Endothelial cell of umbilical vein (primary cell): ENCODE measurements around the gene CADPS. TPM values are rescaled to one million over a fixed set of nuclear protein-coding genes. Genes with fewer than 3 reads are reported as not detected.

ENCODE experiments used
- BruUV-seq: library from RNA; stranded (reverse); fragments of 400-500 nt; replicated peaks from 2 replicates; lab custom pipeline; 2021; lab: Mats Ljungman, UMichigan
- CTCF ChIA-PET: fragments of 300-600, 350-600 bp; sonication (Branson Sonifier 250); formaldehyde crosslinking; loops from one replicate; lab custom pipeline; 2021; ENCODE audit warnings: antibody characterized with exemption, inconsistent platforms; lab: Charles Lee
- POLR2A ChIA-PET: fragments of 300-600, 350-600 bp; sonication (Branson Sonifier 250); formaldehyde crosslinking; loops from one replicate; lab custom pipeline; 2021; ENCODE audit warnings: antibody characterized with exemption, inconsistent platforms; lab: Charles Lee
- DNase-seq: peaks from one replicate; pipeline ENCODE4 v3.0.0-alpha.2; 2011; ENCODE audit warnings: low read depth, low spot score
- FAIRE-seq: peaks from 2 replicates; lab custom pipeline; 2011; peaks lifted over from hg19 to GRCh38; lab: Jason Lieb, UNC
- H2AFZ ChIP-seq: 2 replicates; pipeline ENCODE4 v1.6.0; 2012; ENCODE audit warnings: low read depth, low read length, control low read depth, inconsistent platforms
- H3K27ac ChIP-seq: 2 replicates; pipeline ENCODE4 v1.5.1; 2011; ENCODE audit warnings: low read depth, mild to moderate bottlenecking, control low read depth, low read length, moderate library complexity; ENCODE audit not compliant: insufficient read depth
- H3K27me3 ChIP-seq, 2 experiments: 2 replicates each; pipeline versions ENCODE4 v1.6.0 to v1.6.1; 2011; ENCODE audit warnings: low read length in 2 of 2, mixed read lengths in 1 of 2; ENCODE audit not compliant: control insufficient read depth in 2 of 2, insufficient read depth in 2 of 2
- H3K36me3 ChIP-seq, 2 experiments: 2 replicates in 1 of 2; 3 replicates in 1 of 2; pipeline ENCODE4 v1.5.1; 2011; ENCODE audit warnings: low read length in 2 of 2, mild to moderate bottlenecking in 1 of 2, moderate library complexity in 1 of 2; ENCODE audit not compliant: control insufficient read depth in 2 of 2, insufficient read depth in 2 of 2; ENCODE audit errors: extremely low read depth in 1 of 2
- H3K4me1 ChIP-seq: 3 replicates; pipeline ENCODE4 v1.5.1; 2011; ENCODE audit warnings: mild to moderate bottlenecking, low read length; ENCODE audit not compliant: control insufficient read depth, insufficient read depth; ENCODE audit errors: extremely low read depth
- H3K4me2 ChIP-seq: 2 replicates; pipeline ENCODE4 v1.6.1; 2011; ENCODE audit warnings: low read length, control low read depth, mixed read lengths; ENCODE audit not compliant: insufficient read depth
- H3K4me3 ChIP-seq, 3 experiments: fragments of 200-600 bp in 1 of 3; sonication (generic), shearing (Covaris generic) in 1 of 3; replicated peaks in 1 of 3; 2 replicates each; pipeline ENCODE4 v1.5.1; 2011 to 2016; ENCODE audit warnings: control low read depth in 3 of 3, low read length in 3 of 3, mild to moderate bottlenecking in 2 of 3, inconsistent platforms in 1 of 3, low read depth in 1 of 3, moderate library complexity in 1 of 3; ENCODE audit not compliant: insufficient read depth in 1 of 3
- H3K79me2 ChIP-seq: 2 replicates; pipeline ENCODE4 v1.6.0; 2012; ENCODE audit warnings: low read length, inconsistent platforms; ENCODE audit not compliant: control insufficient read depth, insufficient read depth
- H3K9ac ChIP-seq: replicated peaks from 2 replicates; pipeline ENCODE3; 2011; ENCODE audit warnings: low read length, control low read depth; ENCODE audit not compliant: insufficient read depth; ENCODE audit errors: extremely low read depth
- H3K9me1 ChIP-seq: replicated peaks from 3 replicates; pipeline ENCODE4 v1.6.0; 2011; ENCODE audit warnings: mild to moderate bottlenecking, low read length; ENCODE audit not compliant: control insufficient read depth, insufficient read depth; ENCODE audit errors: extremely low read depth
- H3K9me3 ChIP-seq: replicated peaks from 2 replicates; pipeline ENCODE4 v1.5.1; 2012; ENCODE audit warnings: low read length, inconsistent platforms; ENCODE audit not compliant: control insufficient read depth, insufficient read depth
- H4K20me1 ChIP-seq: replicated peaks from 2 replicates; pipeline ENCODE3; 2011; ENCODE audit warnings: mild to moderate bottlenecking, low read length; ENCODE audit not compliant: control insufficient read depth, insufficient read depth; ENCODE audit errors: extremely low read depth
- EZH2 ChIP-seq: IDR thresholded peaks from 2 replicates; pipeline ENCODE4 v1.6.1; 2012; ENCODE audit warnings: borderline replicate concordance, low read depth, mild to moderate bottlenecking, moderate library complexity, low read length, inconsistent platforms; ENCODE audit not compliant: severe bottlenecking
- FOS ChIP-seq: IDR thresholded peaks from 2 replicates; pipeline ENCODE4 v1.6.1; 2011; ENCODE audit warnings: mild to moderate bottlenecking, low read length, moderate library complexity, borderline replicate concordance; ENCODE audit not compliant: insufficient read depth
- GATA2 ChIP-seq: IDR thresholded peaks from 2 replicates; pipeline ENCODE4 v1.7.0; 2011; ENCODE audit warnings: low read depth, mild to moderate bottlenecking, moderate library complexity, mixed read lengths, low read length; ENCODE audit not compliant: insufficient read length, insufficient read depth
- JUN ChIP-seq: IDR thresholded peaks from 2 replicates; pipeline ENCODE4 v1.6.1; 2011; ENCODE audit warnings: borderline replicate concordance, low read depth; ENCODE audit not compliant: insufficient read length, insufficient read depth
- MYC ChIP-seq: IDR thresholded peaks from one replicate; pipeline ENCODE4 v1.6.1; 2011; ENCODE audit warnings: mild to moderate bottlenecking, low read depth, low read length
- POLR2A ChIP-seq: IDR thresholded peaks from 2 replicates; pipeline ENCODE4 v1.6.1; 2012; ENCODE audit warnings: low read depth, mild to moderate bottlenecking, control low read depth, low read length
- POLR2AphosphoS5 ChIP-seq: IDR thresholded peaks from 2 replicates; pipeline ENCODE4 v1.6.1; 2012; ENCODE audit warnings: low read depth, mild to moderate bottlenecking, control low read depth, low read length, moderate library complexity; ENCODE audit not compliant: insufficient read depth
- dilution Hi-C: fragments of 300-500 bp; cut with MboI; formaldehyde crosslinking; loops from one replicate; pipeline ENCODE4 v1.15.0; 2019; ENCODE audit warnings: low sequenced_read_pairs; ENCODE audit not compliant: extremely low pct_ligation_motif_present
- intact Hi-C: fragments of 100-400 bp; cut with micrococcal nuclease; formaldehyde crosslinking; loops from one replicate; pipeline ENCODE4 v1.10.0; 2022
- polyA plus RNA-seq, 4 experiments: library from polyadenylated mRNA; depleted of rRNA in 3 of 4; stranded (reverse) in 3 of 4; unstranded in 1 of 4; fragments of >200 nt; gene quantifications; 2 replicates each; pipeline versions ENCODE4 v1.2.1 to v1.2.3, GENCODE V29; 2011 to 2012; ENCODE audit warnings: missing spikeins in 1 of 4
- total RNA-seq: library from RNA; stranded (reverse); gene quantifications from 2 replicates; pipeline ENCODE4 v1.2.3, GENCODE V29; 2021
- TF ChIP-seq, protein P1 (sequence below): IDR thresholded peaks from 2 replicates; pipeline ENCODE4 v1.6.1; 2011; ENCODE audit not compliant: insufficient read depth, insufficient read length
- TF ChIP-seq, protein P2 (sequence below), 2 donors: IDR thresholded peaks; 1 replicate in 1 of 2; 2 replicates in 1 of 2; pipeline ENCODE4 v1.5.1; 2011; ENCODE audit warnings: low read length in 2 of 2, mild to moderate bottlenecking in 2 of 2, moderate library complexity in 2 of 2, control low read depth in 1 of 2, inconsistent platforms in 1 of 2, low read depth in 1 of 2; ENCODE audit not compliant: insufficient read depth in 1 of 2; ENCODE audit errors: extremely low read depth in 1 of 2

CADPS gene
- total and polyA plus RNA-seq, 2 donors (not counting 3 experiments of a cell fraction or from before 2014, with no cell fraction given) = not detected

DNA sequence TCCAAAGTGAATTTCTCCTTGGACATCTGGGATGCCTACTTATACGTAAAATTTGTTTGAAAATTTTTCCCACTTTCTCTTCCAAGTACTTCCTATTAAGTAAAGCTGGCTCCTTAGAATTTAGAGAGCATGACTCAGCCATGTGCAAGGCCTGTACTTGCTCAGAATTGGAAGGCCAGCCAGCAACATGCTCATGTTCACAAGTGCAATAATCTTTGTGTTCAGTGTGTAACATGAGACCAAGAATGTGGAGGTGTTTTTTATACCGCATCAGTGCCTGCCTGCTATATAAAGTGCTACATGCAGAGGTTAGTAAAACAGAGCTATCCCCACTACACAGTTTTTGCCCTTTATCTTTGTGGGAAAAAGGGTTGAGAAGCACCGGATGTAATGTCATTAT lies 349.9 kb downstream of the CADPS start:
- H3K4me2 ChIP-seq = no peak overlapping the region
- H4K20me1 ChIP-seq = no peaks in the 10 kb centered on the region
- ChIA-PET POLR2A (no interaction called here), CTCF (no interaction called here)
- H3K9ac ChIP-seq = no peak overlapping the region
- H3K36me3 ChIP-seq = no peaks in the 10 kb centered on the region
- no peak overlapping the region for H2AFZ ChIP-seq
- intact Hi-C loops (no loop called here), dilution Hi-C loops (no loop called here)
- no peak for FAIRE-seq
- no peaks in the 10 kb centered on the region for H3K27me3 ChIP-seq
- no peak overlapping the region for H3K4me3 ChIP-seq
- no peaks in the 10 kb centered on the region for H3K9me1 ChIP-seq
- H3K4me1 ChIP-seq = no peaks in the 10 kb centered on the region
- TF ChIP-seq GATA2 (no peak), EZH2 (no peak), FOS (no peak), MYC (no peak), POLR2A (no peak), JUN (no peak), POLR2AphosphoS5 (no peak)
- TF ChIP-seq, protein P1, sequence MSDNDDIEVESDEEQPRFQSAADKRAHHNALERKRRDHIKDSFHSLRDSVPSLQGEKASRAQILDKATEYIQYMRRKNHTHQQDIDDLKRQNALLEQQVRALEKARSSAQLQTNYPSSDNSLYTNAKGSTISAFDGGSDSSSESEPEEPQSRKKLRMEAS = no peak
- TF ChIP-seq, protein P2, sequence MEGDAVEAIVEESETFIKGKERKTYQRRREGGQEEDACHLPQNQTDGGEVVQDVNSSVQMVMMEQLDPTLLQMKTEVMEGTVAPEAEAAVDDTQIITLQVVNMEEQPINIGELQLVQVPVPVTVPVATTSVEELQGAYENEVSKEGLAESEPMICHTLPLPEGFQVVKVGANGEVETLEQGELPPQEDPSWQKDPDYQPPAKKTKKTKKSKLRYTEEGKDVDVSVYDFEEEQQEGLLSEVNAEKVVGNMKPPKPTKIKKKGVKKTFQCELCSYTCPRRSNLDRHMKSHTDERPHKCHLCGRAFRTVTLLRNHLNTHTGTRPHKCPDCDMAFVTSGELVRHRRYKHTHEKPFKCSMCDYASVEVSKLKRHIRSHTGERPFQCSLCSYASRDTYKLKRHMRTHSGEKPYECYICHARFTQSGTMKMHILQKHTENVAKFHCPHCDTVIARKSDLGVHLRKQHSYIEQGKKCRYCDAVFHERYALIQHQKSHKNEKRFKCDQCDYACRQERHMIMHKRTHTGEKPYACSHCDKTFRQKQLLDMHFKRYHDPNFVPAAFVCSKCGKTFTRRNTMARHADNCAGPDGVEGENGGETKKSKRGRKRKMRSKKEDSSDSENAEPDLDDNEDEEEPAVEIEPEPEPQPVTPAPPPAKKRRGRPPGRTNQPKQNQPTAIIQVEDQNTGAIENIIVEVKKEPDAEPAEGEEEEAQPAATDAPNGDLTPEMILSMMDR (IDR thresholded peaks at IDR 0.05; ENCODE audit: extremely low read depth in 1 of 2, insufficient read depth in 1 of 2, low read depth in 1 of 2, low read length in 2 of 2) = no peak
- no TSS peak for BruUV-seq
- no peak for DNase-seq
- no peak overlapping the region for H3K27ac ChIP-seq
- H3K79me2 ChIP-seq = no peaks in the 10 kb centered on the region
- no peaks in the 10 kb centered on the region for H3K9me3 ChIP-seq
